ENCODE data around the gene XK.

DNA sequence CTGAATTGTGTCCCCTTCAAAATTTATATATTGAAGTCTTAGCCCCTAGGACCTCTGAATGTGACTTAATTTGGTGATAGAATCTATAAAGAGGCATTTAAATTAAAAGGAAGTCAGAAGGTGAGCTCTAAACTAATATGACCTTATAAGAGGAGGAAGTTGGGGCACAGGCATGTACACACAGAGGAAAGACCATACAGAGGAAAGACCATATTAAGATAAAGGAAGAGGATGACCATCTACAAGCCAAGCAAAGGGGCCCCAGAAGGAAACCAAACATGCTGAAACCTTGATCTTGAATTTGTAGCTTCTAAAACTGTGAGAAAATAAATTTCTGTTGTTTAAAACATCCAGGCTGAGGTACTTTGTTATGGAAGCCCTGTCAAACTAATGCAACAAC is 67.3 kb downstream of the XK start:
- TF ChIP-seq, protein P1, sequence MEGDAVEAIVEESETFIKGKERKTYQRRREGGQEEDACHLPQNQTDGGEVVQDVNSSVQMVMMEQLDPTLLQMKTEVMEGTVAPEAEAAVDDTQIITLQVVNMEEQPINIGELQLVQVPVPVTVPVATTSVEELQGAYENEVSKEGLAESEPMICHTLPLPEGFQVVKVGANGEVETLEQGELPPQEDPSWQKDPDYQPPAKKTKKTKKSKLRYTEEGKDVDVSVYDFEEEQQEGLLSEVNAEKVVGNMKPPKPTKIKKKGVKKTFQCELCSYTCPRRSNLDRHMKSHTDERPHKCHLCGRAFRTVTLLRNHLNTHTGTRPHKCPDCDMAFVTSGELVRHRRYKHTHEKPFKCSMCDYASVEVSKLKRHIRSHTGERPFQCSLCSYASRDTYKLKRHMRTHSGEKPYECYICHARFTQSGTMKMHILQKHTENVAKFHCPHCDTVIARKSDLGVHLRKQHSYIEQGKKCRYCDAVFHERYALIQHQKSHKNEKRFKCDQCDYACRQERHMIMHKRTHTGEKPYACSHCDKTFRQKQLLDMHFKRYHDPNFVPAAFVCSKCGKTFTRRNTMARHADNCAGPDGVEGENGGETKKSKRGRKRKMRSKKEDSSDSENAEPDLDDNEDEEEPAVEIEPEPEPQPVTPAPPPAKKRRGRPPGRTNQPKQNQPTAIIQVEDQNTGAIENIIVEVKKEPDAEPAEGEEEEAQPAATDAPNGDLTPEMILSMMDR (IDR thresholded peaks at IDR 0.05; ENCODE audit: extremely low read depth in 1 of 2, insufficient read depth in 1 of 2, low read depth in 1 of 2, low read length in 2 of 2): no peak
- TF ChIP-seq POLR2A (IDR thresholded peaks at IDR 0.05; ENCODE audit: low read depth, low read length): no peak
- TF ChIP-seq FOS (IDR thresholded peaks at IDR 0.05; ENCODE audit: borderline replicate concordance, insufficient read depth, low read length): no peak
- TF ChIP-seq JUN (IDR thresholded peaks at IDR 0.05; ENCODE audit: borderline replicate concordance, insufficient read depth, insufficient read length, low read depth): no peak
- no peak for TF ChIP-seq POLR2AphosphoS5 (IDR thresholded peaks at IDR 0.05; ENCODE audit: insufficient read depth, low read depth, low read length)
